IMR-90 (cell line): Measurements from ENCODE around the gene FUBP1. TPM values are rescaled to one million over a fixed set of nuclear protein-coding genes. Genes with fewer than 3 reads are reported as not detected.

Experiments used
- ATAC-seq: fragments of 200-7000 bp; cut with Tn5 transposase; 2 replicates; pipeline ENCODE4 v1.9.1; 2020; ENCODE audit warnings: low read depth, mild to moderate bottlenecking, moderate library complexity
- BruUV-seq: library from RNA; stranded (reverse); fragments of 400-500 nt; replicated peaks from 2 replicates; lab custom pipeline; 2021; lab: Mats Ljungman, UMichigan
- CTCF ChIA-PET: fragments of 300-600 bp; formaldehyde crosslinking; extraction: SDS; loops from one replicate; lab custom pipeline; 2021; ENCODE audit warnings: antibody characterized with exemption; lab: Yijun Ruan, JAX
- POLR2A ChIA-PET: fragments of 300-600 bp; sonication (Branson Sonifier 250); formaldehyde crosslinking; loops from one replicate; lab custom pipeline; 2022; ENCODE audit warnings: antibody characterized with exemption; ENCODE audit not compliant: unreplicated experiment; lab: Charles Lee
- DNase-seq: peaks from one replicate; pipeline ENCODE4 v3.0.0; 2013
- H2AFZ ChIP-seq: replicated peaks from 2 replicates; pipeline ENCODE3; 2013; ENCODE audit warnings: low read length, mild to moderate bottlenecking; ENCODE audit not compliant: poor library complexity
- H2AK5ac ChIP-seq: 2 replicates; pipeline ENCODE4 v1.6.1; 2013; ENCODE audit warnings: low read depth, low read length, inconsistent platforms
- H2AK9ac ChIP-seq: replicated peaks from 2 replicates; pipeline ENCODE3; 2013; ENCODE audit warnings: mild to moderate bottlenecking, low read depth, low read length, moderate library complexity; ENCODE audit not compliant: poor library complexity
- H2BK120ac ChIP-seq: 2 replicates; pipeline ENCODE4 v1.6.1; 2013; ENCODE audit warnings: low read depth, low read length, inconsistent platforms
- H2BK15ac ChIP-seq: 3 replicates; pipeline ENCODE4 v1.6.1; 2013; ENCODE audit warnings: low read depth, low read length, inconsistent platforms
- H2BK20ac ChIP-seq: 2 replicates; pipeline ENCODE4 v1.6.1; 2013; ENCODE audit warnings: low read depth, mild to moderate bottlenecking, inconsistent platforms, low read length, moderate library complexity
- H2BK5ac ChIP-seq: 2 replicates; pipeline ENCODE4 v1.6.1; 2013; ENCODE audit warnings: mild to moderate bottlenecking, low read depth, low read length, inconsistent platforms; ENCODE audit not compliant: poor library complexity, severe bottlenecking
- H3K14ac ChIP-seq: replicated peaks from 2 replicates; pipeline ENCODE4 v1.6.1; 2013; ENCODE audit warnings: low read depth, low read length, inconsistent platforms
- H3K18ac ChIP-seq: 2 replicates; pipeline ENCODE4 v1.6.1; 2013; ENCODE audit warnings: low read depth, low read length, control low read depth
- H3K23ac ChIP-seq: 2 replicates; pipeline ENCODE4 v1.6.1; 2013; ENCODE audit warnings: low read depth, low read length, inconsistent platforms
- H3K27ac ChIP-seq: 2 replicates; pipeline ENCODE4 v1.5.1; 2013; ENCODE audit warnings: mild to moderate bottlenecking, control low read depth, low read length; ENCODE audit not compliant: insufficient read depth
- H3K27me3 ChIP-seq: 2 replicates; pipeline ENCODE4 v1.6.1; 2013; ENCODE audit warnings: low read length; ENCODE audit not compliant: control insufficient read depth, insufficient read depth
- H3K36me3 ChIP-seq: 2 replicates; pipeline ENCODE4 v1.6.1; 2013; ENCODE audit warnings: low read length, mixed read lengths; ENCODE audit not compliant: control insufficient read depth, insufficient read depth
- H3K4ac ChIP-seq: 2 replicates; pipeline ENCODE4 v1.6.1; 2013; ENCODE audit warnings: low read depth, low read length, inconsistent platforms
- H3K4me1 ChIP-seq: 2 replicates; pipeline ENCODE4 v1.6.1; 2013; ENCODE audit warnings: low read length, mixed read lengths; ENCODE audit not compliant: control insufficient read depth, insufficient read depth
- H3K4me2 ChIP-seq: 2 replicates; pipeline ENCODE4 v1.6.1; 2013; ENCODE audit warnings: low read depth, mild to moderate bottlenecking, control low read depth, low read length, moderate library complexity
- H3K4me3 ChIP-seq: 2 replicates; pipeline ENCODE4 v1.5.1; 2013; ENCODE audit warnings: low read depth, mild to moderate bottlenecking, control low read depth, low read length, moderate library complexity; ENCODE audit not compliant: insufficient read depth
- H3K56ac ChIP-seq: 2 replicates; pipeline ENCODE4 v1.6.1; 2013; ENCODE audit warnings: low read length, inconsistent platforms; ENCODE audit not compliant: insufficient read depth; ENCODE audit errors: extremely low read depth
- H3K79me1 ChIP-seq, 2 experiments: 2 replicates each; pipeline ENCODE4 v1.6.1; 2013; ENCODE audit warnings: low read length in 2 of 2, inconsistent platforms in 1 of 2, low read depth in 1 of 2
- H3K9ac ChIP-seq: 2 replicates; pipeline ENCODE4 v1.6.1; 2013; ENCODE audit warnings: low read depth, low read length, control low read depth
- H3K9me1 ChIP-seq: 2 replicates; pipeline ENCODE4 v1.6.1; 2013; ENCODE audit warnings: low read length, inconsistent platforms; ENCODE audit not compliant: insufficient read depth
- H3K9me3 ChIP-seq: 2 replicates; pipeline ENCODE4 v1.6.1; 2013; ENCODE audit warnings: low read length; ENCODE audit not compliant: control insufficient read depth, insufficient read depth
- H4K20me1 ChIP-seq: 2 replicates; pipeline ENCODE4 v1.6.1; 2013; ENCODE audit warnings: low read length, inconsistent platforms; ENCODE audit not compliant: insufficient read depth
- H4K5ac ChIP-seq: 2 replicates; pipeline ENCODE4 v1.6.1; 2013; ENCODE audit warnings: mild to moderate bottlenecking, low read depth, low read length, control low read depth
- H4K8ac ChIP-seq, 2 experiments: 2 replicates each; pipeline ENCODE4 v1.6.1; 2013; ENCODE audit warnings: low read depth in 2 of 2, low read length in 2 of 2, control low read depth in 1 of 2, inconsistent platforms in 1 of 2
- H4K91ac ChIP-seq: 2 replicates; pipeline ENCODE4 v1.6.1; 2013; ENCODE audit warnings: low read depth, low read length, inconsistent platforms; ENCODE audit not compliant: insufficient read depth
- MXI1 ChIP-seq: IDR thresholded peaks from 2 replicates; pipeline ENCODE4 v1.6.1; 2012; ENCODE audit warnings: low read depth, mild to moderate bottlenecking, low read length, moderate library complexity, borderline replicate concordance
- WGBS, 2 experiments: methylation state at CpG; one replicate each; pipeline versions ENCODE4 v1.1.5 to v1.1.7; 2013; ENCODE audit warnings: missing lambda C conversion rate in 2 of 2; ENCODE audit not compliant: insufficient read length in 1 of 2; ENCODE audit errors: extremely low coverage in 2 of 2; 5-methylcytosine and 5-hydroxymethylcytosine counted together
- dilution Hi-C: fragments of 300-500 bp; cut with HindIII; formaldehyde crosslinking; loops from one replicate; pipeline ENCODE4 v1.14.3; 2018; ENCODE audit warnings: low sequenced_read_pairs; ENCODE audit not compliant: unreplicated experiment
- in situ Hi-C: fragments of 300-500 bp; cut with MboI; formaldehyde crosslinking; loops from 3 replicates; pipeline ENCODE4 v1.14.3; 2019; ENCODE audit warnings: low sequenced_read_pairs, inconsistent platforms, mixed read lengths
- intact Hi-C: fragments of 100-400 bp; cut with micrococcal nuclease; formaldehyde crosslinking; loops from 2 replicates; pipeline ENCODE4 v1.10.0; 2022
- polyA plus RNA-seq, 3 experiments: library from polyadenylated mRNA; depleted of rRNA; stranded (reverse); fragments of >200 nt; gene quantifications; 2 replicates each; pipeline ENCODE4 v1.2.3, GENCODE V29; 2012; ENCODE audit warnings: low replicate concordance in 1 of 3
- total RNA-seq: library from RNA; depleted of rRNA; stranded (reverse); fragments of >200 nt; gene quantifications from 2 replicates; pipeline ENCODE4 v1.2.3, GENCODE V29; 2012

Gene FUBP1
- total and polyA plus RNA-seq, 2 of the 4 experiments (the other 2 are of a cell fraction) = 94.7 to 129 TPM

DNA sequence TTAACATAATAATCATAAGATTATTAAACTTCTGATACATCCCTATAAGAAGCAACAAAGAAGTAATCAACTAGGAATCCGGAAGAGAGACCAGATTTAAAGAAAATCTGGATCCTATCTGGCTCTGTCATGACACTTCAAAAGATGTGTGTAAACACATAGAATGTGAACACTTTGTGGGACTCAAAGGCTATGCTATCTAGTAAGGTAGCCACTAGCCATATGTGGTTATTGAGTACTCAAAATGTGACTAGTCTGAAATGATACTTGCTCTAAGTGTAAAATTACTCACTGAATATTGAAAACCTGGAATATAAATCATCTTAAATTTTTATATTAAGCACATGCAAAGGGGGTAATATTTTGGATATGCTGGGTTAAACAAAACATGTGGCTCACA, 8.7 kb downstream of the FUBP1 start:
- no peak overlapping the region for H2AK5ac ChIP-seq
- POLR2A ChIA-PET = no interaction called here
- in situ Hi-C loops = loop anchor here (10.0 kb wide), 1 partner anchor 145 kb away; no protein-coding TSS in a partner anchor
- no peak overlapping the region for H3K23ac ChIP-seq
- H3K56ac ChIP-seq = no peak overlapping the region
- CTCF ChIA-PET = no interaction called here
- peak; percentile 16; the same call in 1 of the 2 replicates for ATAC-seq
- no TSS peak for BruUV-seq
- no peak overlapping the region for H2BK120ac ChIP-seq
- H4K91ac ChIP-seq = no peak overlapping the region
- no peak overlapping the region for H2BK5ac ChIP-seq
- no peak overlapping the region for H3K4ac ChIP-seq
- WGBS, 2 experiments = no CpG with 5 or more reads among the region's 1 CpG
- H3K9me1 ChIP-seq = peaks cover 5% of the 10 kb centered on the region
- H4K5ac ChIP-seq = no peak overlapping the region
- H3K27me3 ChIP-seq = no peaks in the 10 kb centered on the region
- H2AK9ac ChIP-seq = no peak overlapping the region
- H3K4me3 ChIP-seq = no peak overlapping the region
- intact Hi-C loops = no loop called here
- H3K79me1 ChIP-seq = peaks cover 12 to 21% of the 10 kb centered on the region in 2 experiments
- peaks cover 74% of the 10 kb centered on the region for H4K20me1 ChIP-seq
- no peak overlapping the region for H2BK15ac ChIP-seq
- H3K9ac ChIP-seq = no peak overlapping the region
- dilution Hi-C loops = no loop called here
- H3K18ac ChIP-seq = no peak overlapping the region
- no peak overlapping the region for H2BK20ac ChIP-seq
- no peaks in the 10 kb centered on the region for H3K9me3 ChIP-seq
- no peak for TF ChIP-seq MXI1
- no peak for DNase-seq
- H2AFZ ChIP-seq = no peak overlapping the region
- H3K4me2 ChIP-seq = no peak overlapping the region
- H3K36me3 ChIP-seq = peaks cover 32% of the 10 kb centered on the region
- H3K14ac ChIP-seq = no peak overlapping the region
- no peak overlapping the region for H4K8ac ChIP-seq
- H3K4me1 ChIP-seq = peaks cover 6% of the 10 kb centered on the region
- no peak overlapping the region for H3K27ac ChIP-seq
